GM20431 (cell line): Measurements from ENCODE around the gene RAB33A.

Source experiments
- in situ Hi-C: fragments of 300-500 bp; cut with MseI, MboI; formaldehyde crosslinking; loops from one replicate; pipeline ENCODE4 v1.15.0; 2020; ENCODE audit warnings: low sequenced_read_pairs; ENCODE audit not compliant: unreplicated experiment

RAB33A gene

GRCh38 chrX:130170752-130171445, 863 bp upstream of the RAB33A start:
- in situ Hi-C loops, result no loop called here

GRCh38 chrX:130172127-130172845, 524 bp downstream of the RAB33A start:
- in situ Hi-C loops, result no loop called here

- in situ Hi-C loops, result no loop called here
Observed at GRCh38 chrX:130173190-130173895, 1.6 kb downstream of the RAB33A start.

- in situ Hi-C loops, result no loop called here
Observed at GRCh38 chrX:130174045-130174704, 2.4 kb downstream of the RAB33A start.

GRCh38 chrX:130174937-130175336, 3.2 kb downstream of the RAB33A start:
- in situ Hi-C loops, result no loop called here

- in situ Hi-C loops, result no loop called here
Observed at GRCh38 chrX:130176354-130176776, 4.6 kb downstream of the RAB33A start.

GRCh38 chrX:130176942-130177341, 5.2 kb downstream of the RAB33A start:
- in situ Hi-C loops, result no loop called here

- in situ Hi-C loops, result no loop called here
Observed at GRCh38 chrX:130179170-130179569, 7.4 kb downstream of the RAB33A start.

GRCh38 chrX:130179579-130180215, 7.9 kb downstream of the RAB33A start:
- in situ Hi-C loops, result no loop called here

GRCh38 chrX:130184168-130184567, 12.4 kb downstream of the RAB33A start:
- in situ Hi-C loops, result no loop called here

GRCh38 chrX:130184857-130185256, 13.1 kb downstream of the RAB33A start:
- in situ Hi-C loops, result no loop called here

GRCh38 chrX:130186651-130187050, 14.9 kb downstream of the RAB33A start:
- in situ Hi-C loops, result no loop called here

- in situ Hi-C loops, result no loop called here
Observed at GRCh38 chrX:130190801-130191200, 19.0 kb downstream of the RAB33A start.

GRCh38 chrX:130196466-130196865, 24.7 kb downstream of the RAB33A start:
- in situ Hi-C loops, result no loop called here

GRCh38 chrX:130197464-130197863, 25.7 kb downstream of the RAB33A start:
- in situ Hi-C loops, result no loop called here

GRCh38 chrX:130204647-130205046, 32.9 kb downstream of the RAB33A start:
- in situ Hi-C loops, result no loop called here

GRCh38 chrX:130211415-130212186, 39.8 kb downstream of the RAB33A start:
- in situ Hi-C loops, result no loop called here

GRCh38 chrX:130212371-130212770, 40.6 kb downstream of the RAB33A start:
- in situ Hi-C loops, result no loop called here

- in situ Hi-C loops, result no loop called here
Observed at GRCh38 chrX:130213376-130213775, 41.6 kb downstream of the RAB33A start.
